Activated CD8-positive, alpha-beta memory T cell treated with anti-CD3 and anti-CD28 coated beads for 36 hours (primary cell): ENCODE results near the gene LYPD5. TPM values are rescaled to one million over a fixed set of nuclear protein-coding genes. Genes with fewer than 3 reads are reported as not detected.
"Not testable (repeated sequence)": the region's sequence is repeated elsewhere in the genome, so short reads cannot be mapped to it uniquely, and the experiment has no call there.

ENCODE experiments used
- CTCF ChIA-PET: fragments of 350-600 bp; sonication (Branson Sonifier 250); formaldehyde crosslinking; loops from one replicate; lab custom pipeline; 2021; ENCODE audit warnings: antibody characterized with exemption; lab: Charles Lee
- POLR2A ChIA-PET: fragments of 350-600 bp; sonication (Branson Sonifier 250); formaldehyde crosslinking; loops from one replicate; lab custom pipeline; 2021; ENCODE audit warnings: antibody characterized with exemption; lab: Charles Lee
- total RNA-seq, 2 experiments: library from RNA; stranded (reverse); gene quantifications; one replicate each; pipeline ENCODE4 v1.2.3, GENCODE V29; 2021

Gene LYPD5, protein sequence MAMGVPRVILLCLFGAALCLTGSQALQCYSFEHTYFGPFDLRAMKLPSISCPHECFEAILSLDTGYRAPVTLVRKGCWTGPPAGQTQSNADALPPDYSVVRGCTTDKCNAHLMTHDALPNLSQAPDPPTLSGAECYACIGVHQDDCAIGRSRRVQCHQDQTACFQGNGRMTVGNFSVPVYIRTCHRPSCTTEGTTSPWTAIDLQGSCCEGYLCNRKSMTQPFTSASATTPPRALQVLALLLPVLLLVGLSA
- total RNA-seq = under 1 TPM; 0.32 to 0.73 TPM

GRCh38 chr19:43802216-43802951 lies at the start of gene LYPD5:
Gene LYPD5 (minus strand): TSS chr19:43802447. CDS start chr19:43802380, 67 bp downstream.
- POLR2A ChIA-PET = no interaction called here
- CTCF ChIA-PET = no interaction called here

DNA sequence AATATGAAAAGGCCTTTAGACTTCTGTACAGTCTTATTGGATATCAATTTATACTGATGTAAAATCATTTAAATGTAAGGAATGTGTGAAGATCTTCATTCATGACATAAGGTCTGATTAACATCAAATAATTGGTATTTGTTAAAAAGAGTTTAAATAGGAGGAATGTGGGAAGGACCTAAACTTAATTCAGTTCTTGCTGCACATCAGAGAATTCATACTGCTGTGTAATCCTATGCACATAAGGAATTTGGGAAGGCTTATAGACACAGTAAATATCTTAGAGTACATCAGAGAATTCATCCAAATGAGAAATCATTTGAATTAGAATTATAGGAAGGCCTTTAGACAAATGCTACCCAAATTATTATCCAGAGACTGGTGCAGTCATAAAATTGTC lies 46.6 kb upstream of the LYPD5 start:
- ChIA-PET POLR2A (no interaction called here), CTCF (no interaction called here)

GRCh38 chr19:43847884-43848283 lies 45.6 kb upstream of the LYPD5 start:
- ChIA-PET CTCF (no interaction called here), POLR2A (no interaction called here)

- ChIA-PET CTCF (no interaction called here), POLR2A (no interaction called here)
Observed at GRCh38 chr19:43847246-43847645, 45.0 kb upstream of the LYPD5 start.

DNA sequence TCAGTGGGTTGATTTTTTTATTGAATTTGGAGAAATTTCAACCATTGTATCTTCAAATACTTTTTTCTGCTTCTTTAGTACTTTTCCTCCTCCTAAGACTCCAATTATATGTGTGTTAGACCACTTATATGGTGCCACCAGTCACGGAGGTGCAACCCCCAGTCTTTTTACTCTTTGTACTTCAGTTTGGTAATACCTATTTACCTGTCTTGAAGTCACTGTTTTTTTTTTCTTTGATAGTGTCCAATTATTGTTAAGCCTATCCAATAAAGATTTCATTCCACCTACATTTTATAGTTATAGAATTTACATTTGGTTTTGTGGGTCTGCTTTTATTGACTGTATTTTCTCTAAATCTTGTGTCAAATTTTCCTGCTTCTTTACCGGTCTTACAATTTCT lies 39.8 kb upstream of the LYPD5 start:
- ChIA-PET POLR2A (no interaction called here), CTCF (no interaction called here)

- CTCF ChIA-PET = no interaction called here
- POLR2A ChIA-PET = no interaction called here
Observed at GRCh38 chr19:43839139-43839538, 36.9 kb upstream of the LYPD5 start.

GRCh38 chr19:43826787-43827754 lies 24.8 kb upstream of the LYPD5 start, which contains the start of gene ZNF283:
Gene ZNF283 (plus strand): TSS chr19:43827321. CDS start chr19:43833505, 6,184 bp downstream.
- POLR2A ChIA-PET = no interaction called here
- CTCF ChIA-PET = no interaction called here

DNA sequence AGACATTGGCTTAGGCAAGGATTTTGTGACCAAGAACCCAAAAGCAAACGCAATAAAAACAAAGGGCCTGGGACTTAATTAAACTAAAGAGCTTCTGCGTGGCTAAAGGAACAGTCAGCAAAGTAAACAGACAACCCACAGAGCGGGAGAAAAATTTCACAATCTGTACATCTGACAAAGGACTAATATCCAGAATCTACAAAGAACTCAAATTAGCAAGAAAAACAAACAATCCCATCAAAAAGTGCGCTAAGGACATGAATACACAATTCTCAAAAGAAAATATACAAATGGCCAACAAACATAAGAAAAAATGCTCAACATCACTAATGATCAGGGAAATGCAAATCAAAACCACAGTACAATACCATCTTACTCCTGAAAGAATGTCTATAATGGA lies 22.3 kb upstream of the LYPD5 start:
- CTCF ChIA-PET, POLR2A ChIA-PET: not testable (repeated sequence)

GRCh38 chr19:43823856-43824255 lies 21.6 kb upstream of the LYPD5 start:
- POLR2A ChIA-PET, CTCF ChIA-PET: not testable (repeated sequence)

DNA sequence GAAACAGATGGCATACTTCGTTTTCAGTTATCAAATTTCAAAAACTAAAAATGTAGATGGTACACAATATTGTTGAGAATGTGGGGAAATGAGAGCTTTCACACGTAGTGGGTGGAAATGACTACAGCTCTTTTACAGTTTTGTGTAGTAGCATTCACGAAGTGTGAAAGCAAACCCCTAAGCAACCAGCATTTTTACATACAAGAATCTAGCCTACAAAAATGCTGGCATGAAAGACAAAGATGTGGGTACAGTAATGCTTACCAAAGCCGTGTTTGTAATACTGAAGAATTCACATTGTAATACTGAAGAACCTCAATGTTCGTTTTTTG lies 18.6 kb upstream of the LYPD5 start:
- ChIA-PET POLR2A (no interaction called here), CTCF (interaction anchor here (1.3 kb wide), 1 partner anchor 374 kb away, joined by 3 read pairs; no protein-coding TSS in a partner anchor)

DNA sequence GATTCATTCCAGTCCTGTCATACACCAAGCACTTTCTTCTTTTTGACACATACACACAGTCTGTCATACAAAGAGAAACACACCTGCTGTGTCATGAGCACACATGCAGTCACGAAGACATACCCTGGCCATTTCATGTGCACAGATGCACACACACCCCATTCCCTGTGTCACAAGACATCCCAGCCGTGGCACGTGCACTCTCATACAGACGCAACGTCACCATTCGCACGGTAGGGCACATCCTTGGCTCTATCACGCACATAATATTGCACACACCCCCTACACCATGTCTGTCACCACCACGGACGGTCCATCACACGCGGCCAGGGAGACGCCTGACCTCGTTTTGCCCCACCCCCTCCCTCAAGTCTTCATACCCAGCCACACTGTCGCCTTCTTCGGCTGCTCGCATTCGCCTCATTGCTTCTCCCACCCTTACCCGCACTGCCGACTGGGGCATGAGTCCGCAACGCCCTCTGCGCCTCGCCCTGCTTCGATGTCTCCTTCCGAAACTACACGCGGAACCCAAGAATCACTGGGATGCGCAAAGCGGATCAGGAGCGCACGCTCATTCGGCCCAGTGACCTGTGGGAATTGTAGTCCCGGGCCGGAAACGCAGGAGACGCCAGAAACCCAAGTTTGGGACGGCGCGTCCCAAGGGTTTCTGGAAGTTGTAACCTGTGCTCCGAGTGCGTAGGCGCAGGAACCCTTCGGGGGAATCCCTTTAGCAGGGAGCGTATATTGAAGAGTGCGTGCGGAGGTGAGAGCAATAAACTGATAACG lies 18.0 kb upstream of the LYPD5 start:
- CTCF ChIA-PET = interaction anchor here (1.3 kb wide), 1 partner anchor 373 kb away, joined by 3 read pairs; no protein-coding TSS in a partner anchor
- POLR2A ChIA-PET = interaction anchor here (0.6 kb wide), 1 partner anchor 152 kb away, joined by 4 read pairs; no protein-coding TSS in a partner anchor

DNA sequence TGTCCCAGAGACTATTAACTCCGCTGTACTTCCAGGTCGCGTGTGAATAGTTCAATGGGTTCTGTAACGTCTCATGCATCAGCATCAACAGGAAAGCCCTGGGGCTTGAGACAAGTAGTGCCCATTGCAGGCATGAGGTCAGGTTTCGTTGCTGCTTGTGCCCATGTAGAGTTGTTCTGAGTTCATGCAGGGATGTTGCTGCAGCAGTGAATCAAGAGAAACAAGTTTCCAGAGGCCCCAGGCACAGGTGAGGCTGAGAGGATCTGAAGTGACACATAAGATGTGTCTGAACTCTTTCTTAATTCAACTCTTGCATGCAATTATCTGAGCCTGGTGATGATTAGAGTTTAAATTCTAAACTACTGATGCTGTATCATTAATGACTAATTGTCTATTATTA lies 16.3 kb upstream of the LYPD5 start:
- POLR2A ChIA-PET = no interaction called here
- CTCF ChIA-PET = no interaction called here

DNA sequence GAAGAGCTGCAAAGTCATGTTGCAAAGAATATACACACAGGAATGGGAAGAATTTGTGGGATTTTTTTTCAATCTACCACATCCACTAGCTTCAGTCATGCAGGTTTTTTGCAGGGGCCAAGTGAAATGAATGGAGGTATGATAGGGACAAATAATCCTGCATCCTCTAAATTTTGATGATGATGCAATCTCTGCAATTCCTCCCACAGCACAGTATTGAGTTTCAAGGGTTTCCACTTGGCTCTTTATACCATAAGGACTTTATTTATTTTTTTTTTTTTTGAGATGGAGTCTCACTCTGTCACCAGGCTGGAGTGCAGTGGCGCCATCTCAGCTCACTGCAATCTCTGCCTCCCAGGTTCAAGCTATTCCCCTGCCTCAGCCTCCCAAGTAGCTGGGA lies 15.2 kb upstream of the LYPD5 start:
- POLR2A ChIA-PET, CTCF ChIA-PET: not testable (repeated sequence)

DNA sequence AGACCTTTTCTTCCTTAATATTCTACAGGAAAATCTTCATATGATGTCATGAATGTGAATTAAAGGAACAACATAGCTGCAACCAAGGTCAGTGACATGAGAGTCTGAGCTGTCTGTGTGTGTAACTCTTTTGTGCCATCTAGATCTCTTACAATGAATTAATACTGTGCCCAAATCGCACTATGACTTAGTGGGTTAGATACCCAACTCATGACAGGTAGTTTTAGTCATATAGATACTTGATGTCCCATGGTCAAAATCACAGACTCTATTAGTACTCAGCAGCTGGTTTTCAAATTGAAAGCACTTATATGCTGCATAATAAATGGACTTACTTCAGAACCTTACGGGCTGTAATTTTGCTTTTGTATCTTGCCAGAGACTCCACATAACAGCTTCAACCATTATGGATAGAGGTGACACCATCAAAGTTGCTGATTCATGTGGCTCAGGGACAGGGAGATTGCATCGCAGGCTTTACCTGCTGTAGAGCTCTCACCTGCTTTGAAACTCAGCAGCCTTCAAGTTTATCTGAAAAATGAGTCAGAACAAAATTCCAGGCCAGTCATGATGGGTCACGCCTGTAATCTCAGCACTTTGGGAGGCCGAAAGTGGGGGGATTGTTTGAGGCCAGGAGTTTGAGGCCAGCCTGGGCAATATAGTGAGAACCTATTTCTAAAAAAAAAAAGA lies 12.6 kb upstream of the LYPD5 start:
- CTCF ChIA-PET = no interaction called here
- POLR2A ChIA-PET = no interaction called here

DNA sequence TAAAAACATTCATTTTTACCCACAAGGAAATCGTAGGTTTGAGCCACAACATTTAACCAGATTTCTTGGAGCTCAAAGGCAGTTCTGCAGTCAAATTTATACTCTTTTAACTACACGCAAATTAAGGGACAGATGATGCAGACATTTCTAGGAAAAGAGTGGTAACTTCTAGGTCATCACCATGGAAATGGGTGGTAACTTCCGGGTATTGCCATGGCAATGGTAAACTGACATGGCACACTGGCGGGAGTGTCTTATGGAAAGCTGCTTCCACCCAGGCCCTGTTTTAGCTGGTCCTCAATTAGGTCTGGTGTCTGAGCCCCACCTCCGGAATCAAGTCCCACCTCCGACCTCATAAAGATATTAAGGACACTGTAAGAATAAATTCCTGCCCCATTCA lies 10.4 kb upstream of the LYPD5 start:
- POLR2A ChIA-PET = interaction anchor here (0.8 kb wide), 1 partner anchor 94 kb away, joined by 10 read pairs; no protein-coding TSS in a partner anchor
- CTCF ChIA-PET = no interaction called here

GRCh38 chr19:43812259-43812658 lies 10.0 kb upstream of the LYPD5 start:
- ChIA-PET CTCF (no interaction called here), POLR2A (interaction anchor here (0.8 kb wide), 1 partner anchor 94 kb away, joined by 10 read pairs; no protein-coding TSS in a partner anchor)

DNA sequence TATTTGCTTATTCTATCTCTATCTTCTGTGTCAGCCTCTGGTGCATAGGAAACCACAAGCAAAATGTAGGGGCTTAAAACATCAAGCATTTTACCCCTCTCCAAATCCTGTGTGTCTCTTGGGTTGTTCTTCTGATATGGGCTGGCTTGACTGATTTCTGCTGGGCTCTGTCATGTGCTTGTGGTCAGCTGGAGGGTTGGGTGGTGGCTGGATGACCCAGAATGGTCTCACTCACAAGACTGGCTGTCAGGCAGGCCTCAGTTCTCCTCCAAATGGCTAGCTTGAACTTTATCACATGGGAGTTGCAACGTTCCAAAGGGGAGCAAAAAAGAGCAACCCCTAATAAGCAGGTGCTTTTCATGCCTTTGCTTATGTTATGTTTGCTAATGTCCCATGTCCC lies 9.6 kb upstream of the LYPD5 start:
- POLR2A ChIA-PET = no interaction called here
- CTCF ChIA-PET = no interaction called here
